ENCODE measurements around the gene SARNP.

DNA sequence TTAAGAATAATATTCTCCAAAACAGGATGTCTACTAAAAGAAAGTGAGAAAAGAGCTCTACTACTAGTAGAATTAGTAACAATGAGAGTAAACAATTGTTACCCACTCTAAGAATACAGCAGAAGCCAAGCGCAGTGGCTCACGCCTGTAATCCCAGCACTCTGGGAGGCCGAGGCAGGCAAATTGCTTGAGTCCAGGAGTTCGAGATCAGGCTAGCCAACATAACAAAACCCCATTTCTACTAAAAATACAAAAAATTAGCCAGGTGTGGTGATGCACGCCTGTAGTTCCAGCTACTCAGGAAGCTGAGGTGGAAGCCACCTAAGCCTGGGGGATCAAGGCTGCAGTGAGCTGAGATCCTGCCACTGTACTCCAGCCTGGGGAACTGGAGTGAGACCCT is 7.2 kb upstream of the SARNP start:
- TF ChIP-seq, protein P1, sequence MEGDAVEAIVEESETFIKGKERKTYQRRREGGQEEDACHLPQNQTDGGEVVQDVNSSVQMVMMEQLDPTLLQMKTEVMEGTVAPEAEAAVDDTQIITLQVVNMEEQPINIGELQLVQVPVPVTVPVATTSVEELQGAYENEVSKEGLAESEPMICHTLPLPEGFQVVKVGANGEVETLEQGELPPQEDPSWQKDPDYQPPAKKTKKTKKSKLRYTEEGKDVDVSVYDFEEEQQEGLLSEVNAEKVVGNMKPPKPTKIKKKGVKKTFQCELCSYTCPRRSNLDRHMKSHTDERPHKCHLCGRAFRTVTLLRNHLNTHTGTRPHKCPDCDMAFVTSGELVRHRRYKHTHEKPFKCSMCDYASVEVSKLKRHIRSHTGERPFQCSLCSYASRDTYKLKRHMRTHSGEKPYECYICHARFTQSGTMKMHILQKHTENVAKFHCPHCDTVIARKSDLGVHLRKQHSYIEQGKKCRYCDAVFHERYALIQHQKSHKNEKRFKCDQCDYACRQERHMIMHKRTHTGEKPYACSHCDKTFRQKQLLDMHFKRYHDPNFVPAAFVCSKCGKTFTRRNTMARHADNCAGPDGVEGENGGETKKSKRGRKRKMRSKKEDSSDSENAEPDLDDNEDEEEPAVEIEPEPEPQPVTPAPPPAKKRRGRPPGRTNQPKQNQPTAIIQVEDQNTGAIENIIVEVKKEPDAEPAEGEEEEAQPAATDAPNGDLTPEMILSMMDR (IDR thresholded peaks at IDR 0.05) = no peak
- no peak for TF ChIP-seq POLR2A (IDR thresholded peaks at IDR 0.05)
